HG03196 (cell line): ENCODE data around the gene SECTM1.
"Not testable (repeated sequence)": the region's sequence is repeated elsewhere in the genome, so short reads cannot be mapped to it uniquely, and the experiment has no call there.

ENCODE experiments used
- ATAC-seq: cut with Tn5 transposase; IDR thresholded peaks from one replicate; pipeline ENCODE4 v1.9.1; 2021; ENCODE audit not compliant: unreplicated experiment

Gene SECTM1

GRCh38 chr17:82370471-82371332 lies 37.1 kb upstream of the SECTM1 start:
- ATAC-seq = no peak

DNA sequence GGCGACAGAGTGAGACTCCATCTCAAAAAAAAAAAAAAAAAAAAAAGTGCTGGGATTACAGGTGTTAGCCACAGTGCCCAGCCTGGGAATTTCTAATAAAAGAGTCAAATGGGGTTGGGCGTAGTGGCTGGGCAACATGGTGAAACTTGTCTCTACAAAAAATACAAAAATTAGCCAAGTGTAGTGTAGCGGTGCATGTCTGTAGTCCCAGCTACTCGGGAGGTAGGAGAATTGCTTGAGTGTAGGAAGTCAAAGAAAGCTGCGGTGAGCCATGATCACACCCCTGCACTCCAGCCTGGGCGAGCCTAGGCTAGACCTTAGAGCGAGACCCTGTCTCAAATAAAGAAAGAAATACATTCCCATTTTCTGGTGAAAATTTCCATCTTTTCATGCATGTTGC lies 35.6 kb upstream of the SECTM1 start:
- no peak for ATAC-seq

DNA sequence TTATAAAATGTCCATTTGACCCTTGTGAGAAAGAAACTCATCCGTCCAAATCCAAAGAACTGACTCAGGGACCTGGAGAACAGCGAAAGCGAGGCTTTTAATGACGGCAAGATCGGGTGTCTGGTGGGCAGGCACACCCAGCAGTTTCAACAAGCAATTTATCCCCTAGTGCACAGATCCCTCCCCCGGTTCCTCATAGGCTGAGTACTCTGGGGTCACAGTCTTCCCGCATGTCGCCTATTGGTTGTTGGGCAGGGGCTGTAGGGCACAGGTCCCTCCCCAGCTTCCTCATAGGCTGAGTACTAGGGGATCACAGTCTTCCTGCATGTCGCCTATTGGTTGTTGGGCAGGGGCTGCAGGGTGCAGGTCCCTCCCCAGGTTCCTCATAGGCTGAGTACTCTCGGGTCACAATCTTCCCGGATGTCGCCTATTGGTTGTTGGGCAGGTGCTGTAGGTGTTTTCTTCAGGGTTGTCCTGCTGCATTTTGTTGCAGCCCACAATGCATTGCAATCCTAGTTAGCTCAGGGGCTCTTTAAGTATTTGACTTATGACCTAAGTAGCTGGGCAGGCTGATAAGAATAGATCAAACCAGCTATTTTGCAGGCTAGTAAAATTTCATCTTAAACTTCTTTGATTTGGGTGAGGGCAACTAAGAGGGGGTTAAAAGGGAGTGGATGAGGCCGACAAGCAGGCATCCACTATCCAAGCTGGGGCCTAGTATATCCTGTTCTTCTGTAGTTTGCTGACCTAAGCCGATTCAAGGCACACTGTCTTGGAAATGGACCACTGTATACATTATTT lies 34.4 kb upstream of the SECTM1 start:
- ATAC-seq = no peak

DNA sequence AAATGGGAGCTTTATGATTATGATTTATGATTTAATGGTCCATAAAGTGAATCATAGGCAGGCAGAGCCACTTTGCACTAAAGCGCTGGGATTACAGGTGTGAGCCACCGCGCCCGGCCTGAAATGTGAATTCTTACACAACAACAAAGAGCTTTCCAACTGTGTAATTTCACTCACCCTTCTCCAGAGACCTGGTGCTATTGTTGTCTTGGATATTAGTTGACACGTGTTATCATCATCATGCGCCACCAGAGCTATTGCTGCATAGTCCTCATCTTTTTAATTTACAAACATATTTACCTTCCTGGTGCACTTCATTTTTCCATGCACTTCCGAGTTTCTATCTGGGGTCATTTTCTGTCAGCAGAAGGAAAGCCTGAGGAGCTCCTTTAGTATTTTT lies 33.2 kb upstream of the SECTM1 start:
- no peak for ATAC-seq

DNA sequence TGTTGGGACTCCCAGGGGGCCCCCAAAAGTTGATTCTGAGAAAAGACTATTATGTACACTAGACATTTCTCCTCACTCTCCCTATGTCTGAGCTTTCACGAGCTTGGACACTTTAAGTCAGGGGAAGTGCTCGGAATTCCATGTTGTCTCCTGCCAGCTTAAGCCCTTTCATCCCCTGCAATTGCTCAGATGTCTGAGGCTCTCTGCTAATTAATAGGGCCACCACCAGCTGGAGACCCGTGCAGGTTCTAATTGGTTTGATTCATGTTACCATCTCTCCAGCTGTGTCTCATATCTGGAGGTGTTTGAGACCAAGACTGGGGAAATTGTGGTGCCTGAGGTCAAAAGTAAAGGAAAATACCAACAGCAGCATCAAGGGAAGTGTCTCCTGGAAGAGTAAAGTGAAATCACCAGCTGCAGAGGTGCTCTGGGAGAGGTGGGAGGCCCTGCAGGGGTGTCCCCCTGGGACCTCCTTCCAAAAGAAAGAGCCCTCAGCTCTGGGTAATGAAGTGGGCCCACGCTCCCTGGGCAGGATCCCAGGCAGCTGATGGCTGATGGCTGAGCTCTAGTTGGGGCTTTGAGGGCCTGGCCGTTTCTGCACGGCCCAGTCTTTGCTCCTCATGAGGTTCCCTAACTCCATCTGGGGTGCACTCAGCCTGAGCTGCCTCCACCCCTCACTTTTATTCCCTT lies 32.2 kb upstream of the SECTM1 start:
- no peak for ATAC-seq

DNA sequence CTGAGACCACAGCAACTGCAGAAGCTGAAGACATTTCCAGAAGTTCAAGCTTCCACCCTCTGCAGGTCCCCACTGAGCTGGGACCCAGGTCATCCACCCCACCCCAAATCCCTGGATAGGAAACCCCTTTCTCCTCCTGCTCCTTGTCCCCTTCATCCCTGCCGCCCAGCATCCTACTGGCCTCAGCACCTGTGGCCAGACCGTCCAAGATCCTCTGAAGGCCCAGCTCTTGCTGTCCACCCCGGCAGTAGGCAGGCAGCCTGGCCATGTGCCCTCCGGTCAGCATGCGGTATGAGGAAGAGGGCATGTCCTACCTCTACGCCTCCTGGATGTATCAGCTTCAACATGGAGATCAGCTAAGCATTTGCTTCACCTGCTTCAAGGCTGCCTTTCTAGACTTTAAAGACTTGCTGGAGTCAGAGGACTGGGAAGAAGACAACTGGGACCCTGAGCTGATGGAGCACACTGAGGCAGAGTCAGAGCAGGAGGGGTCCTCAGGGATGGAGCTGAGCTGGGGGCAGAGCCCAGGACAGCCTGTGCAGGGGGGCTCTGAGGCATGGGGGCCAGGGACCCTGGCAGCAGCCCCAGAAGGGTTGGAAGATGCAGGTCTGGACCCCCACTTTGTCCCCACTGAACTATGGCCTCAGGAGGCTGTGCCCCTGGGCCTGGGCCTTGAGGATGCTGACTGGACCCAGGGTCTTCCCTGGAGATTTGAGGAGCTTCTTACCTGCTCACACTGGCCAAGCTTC lies 28.5 kb upstream of the SECTM1 start:
- no peak for ATAC-seq

DNA sequence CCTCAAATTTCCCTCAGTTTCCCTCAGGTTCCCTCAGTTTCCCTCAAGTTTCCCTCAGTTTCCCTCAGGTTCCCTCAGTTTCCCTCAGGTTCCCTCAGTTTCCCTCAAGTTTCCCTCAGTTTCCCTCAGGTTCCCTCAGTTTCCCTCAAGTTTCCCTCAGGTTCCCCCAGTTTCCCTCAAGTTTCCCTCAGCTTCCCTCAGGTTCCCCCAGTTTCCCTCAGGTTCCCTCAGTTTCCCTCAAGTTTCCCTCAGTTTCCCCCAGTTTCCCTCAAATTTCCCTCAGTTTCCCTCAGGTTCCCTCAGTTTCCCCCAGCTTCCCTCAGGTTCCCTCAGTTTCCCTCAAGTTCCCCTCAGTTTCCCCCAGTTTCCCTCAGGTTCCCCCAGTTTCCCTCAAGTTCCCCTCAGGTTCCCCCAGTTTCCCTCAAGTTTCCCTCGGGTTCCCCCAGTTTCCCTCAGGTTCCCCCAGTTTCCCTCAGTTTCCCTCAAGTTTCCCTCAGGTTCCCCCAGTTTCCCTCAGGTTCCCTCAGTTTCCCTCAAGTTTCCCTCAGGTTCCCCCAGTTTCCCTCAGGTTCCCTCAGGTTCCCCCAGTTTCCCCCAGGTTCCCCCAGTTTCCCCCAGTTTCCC lies 26.0 kb upstream of the SECTM1 start:
- not testable (repeated sequence) for ATAC-seq

DNA sequence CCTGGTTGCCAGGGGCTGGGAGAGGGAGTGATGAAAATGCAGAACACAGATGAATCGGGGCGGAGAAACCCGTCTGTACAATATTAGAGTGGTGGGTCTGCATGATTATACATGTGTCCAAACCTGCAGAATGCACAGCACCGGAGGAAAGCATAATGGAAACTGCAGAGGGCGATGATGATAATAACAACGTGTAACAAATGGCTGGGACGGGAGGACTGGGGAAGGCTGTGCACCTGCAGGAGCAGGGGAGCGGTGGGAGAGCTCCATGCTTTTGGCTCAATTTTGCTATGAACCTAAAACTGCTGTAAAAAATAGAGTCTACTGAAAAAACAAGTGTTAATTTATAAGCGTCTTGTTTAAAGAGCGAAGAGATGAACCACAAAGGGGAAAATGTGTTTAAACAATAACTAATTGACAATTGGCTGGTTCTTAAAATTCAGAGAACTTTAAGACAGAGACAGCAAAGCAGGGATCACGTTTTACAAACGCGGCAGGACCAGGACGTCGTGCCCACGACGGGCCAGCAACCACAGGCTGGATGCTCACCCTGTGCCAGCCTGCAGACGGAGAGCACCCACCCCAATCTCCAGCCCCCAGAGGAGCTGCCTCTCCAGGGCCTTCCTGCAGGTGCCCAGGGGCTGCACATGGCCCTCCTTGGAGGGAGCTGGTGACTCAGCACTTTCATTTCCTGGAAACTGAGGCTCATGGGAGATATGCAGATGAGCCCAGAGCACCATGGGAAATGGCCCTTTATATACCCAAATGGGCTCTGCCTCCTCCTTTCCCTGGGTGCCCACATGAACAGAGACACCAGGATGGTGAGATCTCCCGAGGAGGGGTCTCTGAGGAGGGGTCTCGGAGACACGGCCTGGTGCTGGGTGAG lies 25.1 kb upstream of the SECTM1 start, which contains the start of gene TEX19:
Gene TEX19, plus strand, starts transcription at position 783 of the 886 bp plus-strand sequence. CDS start 2,904 bp downstream, outside the sequence.
- ATAC-seq = no peak

- ATAC-seq = no peak
Measured at GRCh38 chr17:82357394-82357793, 23.8 kb upstream of the SECTM1 start.

GRCh38 chr17:82356845-82357355 lies 23.3 kb upstream of the SECTM1 start:
- ATAC-seq = no peak

DNA sequence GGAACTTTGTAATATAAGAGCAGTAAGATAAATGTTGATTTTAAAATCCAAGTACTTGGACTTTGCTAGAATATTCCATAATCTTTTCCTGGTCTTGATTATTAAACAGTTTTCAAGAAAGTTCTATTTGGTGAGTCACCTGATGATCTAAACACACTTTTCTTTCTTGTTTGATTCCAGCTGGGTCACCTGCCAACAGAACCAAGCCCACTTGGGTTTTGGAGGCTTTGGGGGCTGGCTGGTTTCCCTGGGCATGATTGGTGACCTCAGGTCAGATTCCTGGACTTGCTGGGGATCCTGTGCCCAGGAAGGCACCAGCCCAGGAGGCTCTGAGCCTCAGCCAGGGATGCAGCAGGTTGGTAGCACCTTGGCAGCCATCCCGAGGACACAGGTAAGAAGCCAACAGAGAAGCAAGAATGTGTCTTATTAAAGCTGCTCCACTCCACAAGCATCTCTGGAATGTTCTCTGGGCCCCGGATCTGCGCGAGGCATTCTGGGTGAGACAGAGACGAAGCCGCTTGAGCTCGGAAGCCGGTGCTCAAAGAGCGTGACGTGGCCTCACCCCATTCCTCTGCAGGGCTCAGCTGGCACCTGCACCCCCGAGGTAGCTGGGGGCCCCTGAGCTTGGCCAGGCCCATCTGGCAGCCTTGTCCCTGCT lies 22.3 kb upstream of the SECTM1 start:
- ATAC-seq = no peak

DNA sequence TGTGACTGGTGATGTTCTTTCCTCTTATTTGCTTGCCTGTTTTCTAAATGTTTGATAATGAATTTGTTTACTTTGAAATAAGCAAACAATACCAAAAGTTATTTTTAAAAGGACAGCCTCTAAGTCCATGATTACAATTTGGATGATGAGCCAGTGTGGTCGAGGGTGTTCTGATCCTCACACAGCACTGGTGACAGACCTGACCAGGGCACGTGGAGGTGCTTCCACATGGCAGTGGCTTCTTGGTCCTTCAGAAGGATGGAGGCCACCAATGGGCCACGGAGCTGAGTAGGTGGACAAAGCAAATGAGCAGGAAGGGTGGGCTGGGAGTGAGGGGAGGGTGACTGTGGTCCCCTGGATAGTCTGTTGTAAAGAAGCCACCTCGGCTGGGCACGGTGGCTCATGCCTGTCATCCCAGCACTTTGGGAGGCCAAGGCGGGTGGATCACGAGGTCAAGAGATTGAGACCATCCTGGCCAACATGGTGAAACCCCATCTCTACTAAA lies 21.3 kb upstream of the SECTM1 start:
- ATAC-seq = no peak

GRCh38 chr17:82353484-82353883 lies 19.9 kb upstream of the SECTM1 start:
- no peak for ATAC-seq

GRCh38 chr17:82351713-82352488 lies 18.3 kb upstream of the SECTM1 start:
- ATAC-seq = peak; percentile 55

GRCh38 chr17:82351254-82351712 lies 17.7 kb upstream of the SECTM1 start:
- peak; percentile 58 for ATAC-seq

- no peak for ATAC-seq
Measured at GRCh38 chr17:82350182-82351030, 16.8 kb upstream of the SECTM1 start.
